ENCODE results near the gene IGF2BP3. TPM values are rescaled to one million over a fixed set of nuclear protein-coding genes. Genes with fewer than 3 reads are reported as not detected.

Gene IGF2BP3
- total and polyA plus RNA-seq, 10 of the 15 experiments (the other 5 are each of a cell fraction or from before 2014, with no cell fraction given): 4.6 to 61.2 (median 36.9) TPM

DNA sequence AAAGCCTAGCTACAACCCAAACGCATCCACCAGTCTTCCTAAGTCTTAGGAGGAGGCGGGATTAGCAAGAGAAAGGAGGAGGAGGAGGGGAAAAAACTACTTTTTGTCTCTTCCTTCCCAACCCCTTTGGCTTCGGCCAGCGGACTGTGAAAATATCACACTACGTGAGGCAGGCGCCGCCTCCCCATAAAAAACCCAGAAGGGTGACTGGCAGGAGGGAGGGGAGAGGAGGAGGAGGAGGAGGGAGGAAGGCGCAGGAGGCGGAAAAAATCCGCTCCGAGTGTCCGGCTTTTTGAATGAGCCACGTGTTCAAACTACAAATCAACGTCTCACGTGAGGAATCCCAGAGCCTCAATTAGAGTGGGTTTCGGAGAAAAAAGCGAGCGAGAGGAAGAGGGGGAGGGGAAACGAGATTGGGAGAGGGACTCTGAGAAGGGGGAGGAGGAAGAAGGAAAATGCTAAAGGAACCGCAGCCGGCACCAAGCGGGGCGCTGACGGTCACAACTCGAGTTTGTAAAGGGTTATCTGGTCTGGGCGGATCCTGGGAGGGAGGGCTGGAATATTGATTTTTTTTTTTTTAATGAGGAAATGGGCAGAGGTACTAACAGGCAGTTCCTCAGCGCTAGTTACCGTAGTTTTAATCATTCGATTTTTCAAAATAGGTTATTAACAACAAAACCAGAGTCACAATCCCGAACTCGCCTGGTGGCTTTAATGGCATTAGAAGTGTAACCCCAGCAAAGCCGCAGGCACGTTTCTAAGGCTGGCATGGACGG, at the start of gene IGF2BP3 (continued):
- TF ChIP-seq, protein P1, sequence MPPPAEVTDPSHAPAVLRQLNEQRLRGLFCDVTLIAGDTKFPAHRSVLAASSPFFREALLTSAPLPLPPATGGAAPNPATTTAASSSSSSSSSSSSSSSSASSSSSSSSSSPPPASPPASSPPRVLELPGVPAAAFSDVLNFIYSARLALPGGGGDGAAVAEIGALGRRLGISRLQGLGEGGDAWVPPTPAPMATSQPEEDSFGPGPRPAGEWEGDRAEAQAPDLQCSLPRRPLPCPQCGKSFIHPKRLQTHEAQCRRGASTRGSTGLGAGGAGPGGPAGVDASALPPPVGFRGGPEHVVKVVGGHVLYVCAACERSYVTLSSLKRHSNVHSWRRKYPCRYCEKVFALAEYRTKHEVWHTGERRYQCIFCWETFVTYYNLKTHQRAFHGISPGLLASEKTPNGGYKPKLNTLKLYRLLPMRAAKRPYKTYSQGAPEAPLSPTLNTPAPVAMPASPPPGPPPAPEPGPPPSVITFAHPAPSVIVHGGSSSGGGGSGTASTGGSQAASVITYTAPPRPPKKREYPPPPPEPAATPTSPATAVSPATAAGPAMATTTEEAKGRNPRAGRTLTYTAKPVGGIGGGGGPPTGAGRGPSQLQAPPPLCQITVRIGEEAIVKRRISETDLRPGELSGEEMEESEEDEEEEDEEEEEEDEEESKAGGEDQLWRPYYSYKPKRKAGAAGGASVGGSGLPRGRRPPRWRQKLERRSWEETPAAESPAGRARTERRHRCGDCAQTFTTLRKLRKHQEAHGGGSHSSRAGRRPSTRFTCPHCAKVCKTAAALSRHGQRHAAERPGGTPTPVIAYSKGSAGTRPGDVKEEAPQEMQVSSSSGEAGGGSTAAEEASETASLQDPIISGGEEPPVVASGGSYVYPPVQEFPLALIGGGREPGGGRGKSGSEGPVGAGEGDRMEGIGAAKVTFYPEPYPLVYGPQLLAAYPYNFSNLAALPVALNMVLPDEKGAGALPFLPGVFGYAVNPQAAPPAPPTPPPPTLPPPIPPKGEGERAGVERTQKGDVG (CRISPR knock-in tag; IDR thresholded peaks at IDR 0.05): no peak
- no peak for TF ChIP-seq BCL11A (IDR thresholded peaks at IDR 0.05; ENCODE audit: low read depth, low read length)
- TF ChIP-seq SPI1 (IDR thresholded peaks at IDR 0.05; ENCODE audit: borderline replicate concordance, insufficient read depth, low read depth, low read length): no peak; the same call in 1 of the 2 replicates
- TF ChIP-seq, protein P2, sequence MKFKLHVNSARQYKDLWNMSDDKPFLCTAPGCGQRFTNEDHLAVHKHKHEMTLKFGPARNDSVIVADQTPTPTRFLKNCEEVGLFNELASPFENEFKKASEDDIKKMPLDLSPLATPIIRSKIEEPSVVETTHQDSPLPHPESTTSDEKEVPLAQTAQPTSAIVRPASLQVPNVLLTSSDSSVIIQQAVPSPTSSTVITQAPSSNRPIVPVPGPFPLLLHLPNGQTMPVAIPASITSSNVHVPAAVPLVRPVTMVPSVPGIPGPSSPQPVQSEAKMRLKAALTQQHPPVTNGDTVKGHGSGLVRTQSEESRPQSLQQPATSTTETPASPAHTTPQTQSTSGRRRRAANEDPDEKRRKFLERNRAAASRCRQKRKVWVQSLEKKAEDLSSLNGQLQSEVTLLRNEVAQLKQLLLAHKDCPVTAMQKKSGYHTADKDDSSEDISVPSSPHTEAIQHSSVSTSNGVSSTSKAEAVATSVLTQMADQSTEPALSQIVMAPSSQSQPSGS (IDR thresholded peaks at IDR 0.05; ENCODE audit: low read length): peak; percentile 46; the same call in 1 of the 2 replicates
- no peak for TF ChIP-seq STAT3 (IDR thresholded peaks at IDR 0.05; ENCODE audit: low read depth, low read length)
- peak; percentile 94; the same call in 1 of the 2 replicates for TF ChIP-seq ASH2L (IDR thresholded peaks at IDR 0.05; ENCODE audit: borderline replicate concordance, low read depth)
- peak; percentile 13; the same call in 1 of the 2 replicates for TF ChIP-seq CREB1 (IDR thresholded peaks at IDR 0.05; ENCODE audit: low read depth)
- TF ChIP-seq, protein P3, sequence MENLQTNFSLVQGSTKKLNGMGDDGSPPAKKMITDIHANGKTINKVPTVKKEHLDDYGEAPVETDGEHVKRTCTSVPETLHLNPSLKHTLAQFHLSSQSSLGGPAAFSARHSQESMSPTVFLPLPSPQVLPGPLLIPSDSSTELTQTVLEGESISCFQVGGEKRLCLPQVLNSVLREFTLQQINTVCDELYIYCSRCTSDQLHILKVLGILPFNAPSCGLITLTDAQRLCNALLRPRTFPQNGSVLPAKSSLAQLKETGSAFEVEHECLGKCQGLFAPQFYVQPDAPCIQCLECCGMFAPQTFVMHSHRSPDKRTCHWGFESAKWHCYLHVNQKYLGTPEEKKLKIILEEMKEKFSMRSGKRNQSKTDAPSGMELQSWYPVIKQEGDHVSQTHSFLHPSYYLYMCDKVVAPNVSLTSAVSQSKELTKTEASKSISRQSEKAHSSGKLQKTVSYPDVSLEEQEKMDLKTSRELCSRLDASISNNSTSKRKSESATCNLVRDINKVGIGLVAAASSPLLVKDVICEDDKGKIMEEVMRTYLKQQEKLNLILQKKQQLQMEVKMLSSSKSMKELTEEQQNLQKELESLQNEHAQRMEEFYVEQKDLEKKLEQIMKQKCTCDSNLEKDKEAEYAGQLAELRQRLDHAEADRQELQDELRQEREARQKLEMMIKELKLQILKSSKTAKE (IDR thresholded peaks at IDR 0.05; ENCODE audit: low read depth, poor library complexity, severe bottlenecking): peak; percentile 71
- TF ChIP-seq ETV6 (conservative IDR thresholded peaks at IDR 0.05 in 1 of 2, IDR thresholded peaks at IDR 0.05 in 1 of 2; ENCODE audit: borderline replicate concordance in 1 of 2, low read depth in 1 of 2): peak in 1 of 2 experiments; percentile 11; a peak in 1 of 4 replicates
- peak; percentile 97 for TF ChIP-seq BHLHE40 (IDR thresholded peaks at IDR 0.05; ENCODE audit: borderline replicate concordance in 1 of 2, low read depth in 2 of 2, low read length in 1 of 2)
- peak; percentile 89 for TF ChIP-seq ZSCAN29 (IDR thresholded peaks at IDR 0.05)
- TF ChIP-seq SRF (IDR thresholded peaks at IDR 0.05; ENCODE audit: low read depth in 2 of 2, low read length in 2 of 2): no peak
- TF ChIP-seq MEF2B (IDR thresholded peaks at IDR 0.05; ENCODE audit: partially characterized antibody, poor library complexity, severe bottlenecking): no peak
- TF ChIP-seq, protein P4, sequence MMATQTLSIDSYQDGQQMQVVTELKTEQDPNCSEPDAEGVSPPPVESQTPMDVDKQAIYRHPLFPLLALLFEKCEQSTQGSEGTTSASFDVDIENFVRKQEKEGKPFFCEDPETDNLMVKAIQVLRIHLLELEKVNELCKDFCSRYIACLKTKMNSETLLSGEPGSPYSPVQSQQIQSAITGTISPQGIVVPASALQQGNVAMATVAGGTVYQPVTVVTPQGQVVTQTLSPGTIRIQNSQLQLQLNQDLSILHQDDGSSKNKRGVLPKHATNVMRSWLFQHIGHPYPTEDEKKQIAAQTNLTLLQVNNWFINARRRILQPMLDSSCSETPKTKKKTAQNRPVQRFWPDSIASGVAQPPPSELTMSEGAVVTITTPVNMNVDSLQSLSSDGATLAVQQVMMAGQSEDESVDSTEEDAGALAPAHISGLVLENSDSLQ (IDR thresholded peaks at IDR 0.05): peak; percentile 96
- TF ChIP-seq NRF1 (conservative IDR thresholded peaks at IDR 0.05; ENCODE audit: low read depth, low read length): no peak
- peak; percentile 45; the same call in 1 of the 2 replicates for TF ChIP-seq YY1 (IDR thresholded peaks at IDR 0.05; ENCODE audit: low read depth, low read length)
- TF ChIP-seq POU2F2 (IDR thresholded peaks at IDR 0.05; ENCODE audit: borderline replicate concordance, low read depth, low read length): peak; percentile 8; the same call in 1 of the 3 replicates
- no peak for TF ChIP-seq STAT1 (conservative IDR thresholded peaks at IDR 0.05)
- 0 out of 2 replicates have a peak, but pooled peaks have one; percentile 56 for TF ChIP-seq PAX8 (IDR thresholded peaks at IDR 0.05)
- no peak for TF ChIP-seq SUZ12 (IDR thresholded peaks at IDR 0.05; ENCODE audit: unreplicated experiment)

Data from GM12878 (cell line).